Kidney (tissue), 14 donors: ENCODE measurements around the gene ST8SIA5. TPM values are rescaled to one million over a fixed set of nuclear protein-coding genes. Genes with fewer than 3 reads are reported as not detected.

Source experiments
- DNase-seq, 5 donors: peaks; one replicate each; pipeline ENCODE4 v3.0.0-alpha.2; 2013 to 2020
- FAIRE-seq: peaks from 2 replicates; lab custom pipeline; 2012; peaks lifted over from hg19 to GRCh38; lab: Jason Lieb, UNC
- H3K27ac ChIP-seq, 2 donors: one replicate each; pipeline ENCODE4 v1.7.0; 2013; ENCODE audit warnings: low read depth in 2 of 2, low read length in 2 of 2, inconsistent platforms in 1 of 2
- H3K27me3 ChIP-seq: one replicate; pipeline ENCODE4 v1.7.1; 2013; ENCODE audit warnings: low read length, inconsistent platforms; ENCODE audit not compliant: control insufficient read depth, insufficient read depth
- H3K36me3 ChIP-seq, 3 donors: one replicate each; pipeline versions ENCODE4 v1.7.0 to v1.7.1; 2013; ENCODE audit warnings: low read length in 3 of 3, control low read depth in 1 of 3, inconsistent platforms in 1 of 3; ENCODE audit not compliant: insufficient read depth in 3 of 3, control insufficient read depth in 2 of 3
- H3K4me1 ChIP-seq, 3 donors: one replicate each; pipeline versions ENCODE4 v1.7.0 to v1.7.1; 2013; ENCODE audit warnings: low read length in 3 of 3, inconsistent platforms in 1 of 3, low read depth in 1 of 3; ENCODE audit not compliant: control insufficient read depth in 2 of 3, insufficient read depth in 2 of 3
- H3K4me3 ChIP-seq, 3 donors: one replicate each; pipeline versions ENCODE4 v1.7.0 to v1.8.1; 2013; ENCODE audit warnings: low read length in 3 of 3, control low read depth in 1 of 3, inconsistent platforms in 1 of 3
- H3K9ac ChIP-seq, 3 donors: one replicate each; pipeline versions ENCODE4 v1.7.0 to v1.7.1; 2013; ENCODE audit warnings: low read length in 3 of 3, control low read depth in 1 of 3, inconsistent platforms in 1 of 3
- H3K9me3 ChIP-seq, 3 donors: one replicate each; pipeline versions ENCODE4 v1.7.0 to v1.7.1; 2013; ENCODE audit warnings: low read length in 3 of 3, control low read depth in 1 of 3, inconsistent platforms in 1 of 3; ENCODE audit not compliant: control insufficient read depth in 2 of 3, insufficient read depth in 1 of 3
- intact Hi-C: fragments of 100-400 bp; cut with DNase I; formaldehyde crosslinking; loops from one replicate; pipeline ENCODE4 v1.11.1; 2022
- polyA plus RNA-seq: library from polyadenylated mRNA; stranded (reverse); fragments of 350-450 nt; fragmentation: Illumina TruSeq; extraction: RNeasy Lipid Tissue Mini Kit (QIAGEN cat#74804); gene quantifications from one replicate; pipeline ENCODE4 v1.2.3, GENCODE V29; 2014; ENCODE audit warnings: low read depth, low replicate concordance; ENCODE audit not compliant: insufficient read depth
- total RNA-seq: library from RNA; stranded (reverse); fragmentation: NEBNext Ultra II Directional; extraction: Animal tissue kit (Norgen Biotek cat#: 25700); gene quantifications from one replicate; pipeline ENCODE4 v1.2.1, GENCODE V29; 2021
- TF ChIP-seq, protein P1 (sequence below): IDR thresholded peaks from 3 replicates; pipeline ENCODE4 v1.5.1; 2012; ENCODE audit warnings: mild to moderate bottlenecking, moderate library complexity, borderline replicate concordance; ENCODE audit not compliant: insufficient read depth; ENCODE audit errors: extremely low read depth
- donor health status: control.
- donor health status: control.
- donor health status: control.
- donor health status: control.
- donor health status: control.
- donor health status: DM: yes; HTN: yes; CAD: no.
- donor health status: Normal renal cell carcinoma (clear cell type).

The ST8SIA5 gene
- total and polyA plus RNA-seq, 2 donors from 2014 or later, result 1.4 to 2.7 TPM

DNA sequence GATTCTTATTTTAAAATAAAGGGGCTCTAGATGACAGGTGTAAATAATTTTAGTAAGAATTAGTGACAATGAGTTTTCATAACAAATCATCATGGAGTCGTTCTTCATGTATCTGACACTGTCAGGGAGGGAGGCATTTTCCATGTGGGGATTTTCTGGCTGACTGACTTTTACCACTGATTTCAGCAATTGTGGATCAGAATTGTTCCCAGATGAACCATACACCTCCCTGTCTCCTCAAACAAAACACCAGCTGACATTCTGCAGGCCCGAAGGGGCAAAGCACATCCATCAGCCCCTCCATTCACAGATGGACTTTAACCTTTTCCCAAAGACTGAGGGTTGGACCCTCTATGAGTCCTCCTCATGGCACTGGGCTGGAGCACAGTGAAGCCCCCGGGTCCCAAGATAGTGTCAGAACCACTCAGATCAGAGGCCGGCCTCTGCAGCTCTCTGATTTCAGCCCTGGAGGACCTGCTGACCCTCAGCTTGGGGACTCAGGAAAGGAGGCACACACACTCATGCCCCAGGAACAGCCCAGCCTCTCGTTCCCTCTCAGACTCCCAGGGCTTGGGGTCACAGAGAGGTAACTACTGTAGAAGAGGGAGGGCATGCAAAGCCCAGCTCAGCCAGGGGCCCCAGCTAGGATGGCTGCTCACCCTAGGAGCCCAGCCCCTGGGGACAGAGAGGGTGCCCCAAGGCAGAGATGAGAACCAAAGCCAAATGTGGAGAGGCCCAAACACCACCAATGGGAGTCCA is 56.6 kb downstream of the ST8SIA5 start:
- H3K27me3 ChIP-seq, result no peaks in the 10 kb centered on the region
- TF ChIP-seq, protein P1, sequence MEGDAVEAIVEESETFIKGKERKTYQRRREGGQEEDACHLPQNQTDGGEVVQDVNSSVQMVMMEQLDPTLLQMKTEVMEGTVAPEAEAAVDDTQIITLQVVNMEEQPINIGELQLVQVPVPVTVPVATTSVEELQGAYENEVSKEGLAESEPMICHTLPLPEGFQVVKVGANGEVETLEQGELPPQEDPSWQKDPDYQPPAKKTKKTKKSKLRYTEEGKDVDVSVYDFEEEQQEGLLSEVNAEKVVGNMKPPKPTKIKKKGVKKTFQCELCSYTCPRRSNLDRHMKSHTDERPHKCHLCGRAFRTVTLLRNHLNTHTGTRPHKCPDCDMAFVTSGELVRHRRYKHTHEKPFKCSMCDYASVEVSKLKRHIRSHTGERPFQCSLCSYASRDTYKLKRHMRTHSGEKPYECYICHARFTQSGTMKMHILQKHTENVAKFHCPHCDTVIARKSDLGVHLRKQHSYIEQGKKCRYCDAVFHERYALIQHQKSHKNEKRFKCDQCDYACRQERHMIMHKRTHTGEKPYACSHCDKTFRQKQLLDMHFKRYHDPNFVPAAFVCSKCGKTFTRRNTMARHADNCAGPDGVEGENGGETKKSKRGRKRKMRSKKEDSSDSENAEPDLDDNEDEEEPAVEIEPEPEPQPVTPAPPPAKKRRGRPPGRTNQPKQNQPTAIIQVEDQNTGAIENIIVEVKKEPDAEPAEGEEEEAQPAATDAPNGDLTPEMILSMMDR, result no peak
- H3K9ac ChIP-seq, result no peak overlapping the region
- FAIRE-seq (no peak), DNase-seq (peak in 1 of 5 donors; percentile 40)
- H3K4me1 ChIP-seq, result no peaks in the 10 kb centered on the region
- intact Hi-C loops, result no loop called here
- no peaks in the 10 kb centered on the region for H3K9me3 ChIP-seq
- no peak overlapping the region for H3K4me3 ChIP-seq
- H3K36me3 ChIP-seq, result no peaks in the 10 kb centered on the region
- H3K27ac ChIP-seq, result no peak overlapping the region

DNA sequence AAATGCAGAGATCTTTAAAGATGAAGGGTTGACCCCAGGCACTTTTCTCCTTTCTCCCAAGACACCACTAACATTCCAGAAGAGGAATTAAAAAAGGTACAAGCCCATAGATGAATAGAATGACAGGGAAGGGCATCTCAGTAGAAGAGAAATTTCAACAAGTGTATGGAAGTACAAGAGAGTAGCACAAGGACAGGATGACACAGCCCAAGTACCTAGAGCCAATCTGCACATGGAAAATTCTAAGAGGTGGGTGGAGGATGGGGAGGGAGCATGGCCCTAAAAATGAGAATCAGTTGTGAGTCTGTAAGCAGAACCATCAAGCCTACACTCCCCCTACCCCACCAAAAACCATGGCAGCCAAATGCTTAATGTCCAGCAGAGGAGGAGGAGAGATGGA is 60.2 kb downstream of the ST8SIA5 start:
- intact Hi-C loops, result no loop called here
- FAIRE-seq (no peak), DNase-seq (no peak)
- Histone ChIP-seq H3K4me1 (no peaks in the 10 kb centered on the region), H3K27ac (no peak overlapping the region), H3K9me3 (no peaks in the 10 kb centered on the region), H3K9ac (no peak overlapping the region), H3K36me3 (no peaks in the 10 kb centered on the region), H3K27me3 (no peaks in the 10 kb centered on the region), H3K4me3 (no peak overlapping the region)
- TF ChIP-seq, protein P1, result no peak

GRCh38 chr18:46696268-46696667 is 60.6 kb downstream of the ST8SIA5 start:
- Histone ChIP-seq H3K9ac (no peak overlapping the region), H3K4me1 (no peaks in the 10 kb centered on the region), H3K27ac (no peak overlapping the region), H3K4me3 (no peak overlapping the region), H3K9me3 (no peaks in the 10 kb centered on the region), H3K36me3 (no peaks in the 10 kb centered on the region), H3K27me3 (no peaks in the 10 kb centered on the region)
- TF ChIP-seq, protein P1, result no peak
- DNase-seq (no peak), FAIRE-seq (no peak)
- intact Hi-C loops, result no loop called here
